ENCODE results near the gene CRISPLD2.

Gene CRISPLD2

GRCh38 chr16:84800158-84800978, 19.4 kb upstream of the CRISPLD2 start:
- no peak for DNase-seq (ENCODE audit: low read depth)

GRCh38 chr16:84803146-84803545, 16.6 kb upstream of the CRISPLD2 start:
- no peak for DNase-seq (ENCODE audit: low read depth)

GRCh38 chr16:84804326-84804725, 15.5 kb upstream of the CRISPLD2 start:
- DNase-seq (ENCODE audit: low read depth) = no peak

GRCh38 chr16:84806256-84806889, 13.4 kb upstream of the CRISPLD2 start:
- DNase-seq (ENCODE audit: low read depth) = no peak

- no peak for DNase-seq (ENCODE audit: low read depth)
Measured at GRCh38 chr16:84806890-84807258, 12.9 kb upstream of the CRISPLD2 start.

- no peak for DNase-seq (ENCODE audit: low read depth)
Measured at GRCh38 chr16:84807776-84808175, 12.0 kb upstream of the CRISPLD2 start.

- no peak for DNase-seq (ENCODE audit: low read depth)
Measured at GRCh38 chr16:84808826-84809225, 11.0 kb upstream of the CRISPLD2 start.

GRCh38 chr16:84810518-84811273, 9.1 kb upstream of the CRISPLD2 start:
- DNase-seq (ENCODE audit: low read depth) = no peak

GRCh38 chr16:84811529-84811928, 8.3 kb upstream of the CRISPLD2 start:
- no peak for DNase-seq (ENCODE audit: low read depth)

GRCh38 chr16:84813141-84813934, 6.4 kb upstream of the CRISPLD2 start:
- no peak for DNase-seq (ENCODE audit: low read depth)

- no peak for DNase-seq (ENCODE audit: low read depth)
Measured at GRCh38 chr16:84815462-84815861, 4.3 kb upstream of the CRISPLD2 start.

GRCh38 chr16:84816023-84816422, 3.8 kb upstream of the CRISPLD2 start:
- no peak for DNase-seq (ENCODE audit: low read depth)

GRCh38 chr16:84816485-84816884, 3.3 kb upstream of the CRISPLD2 start:
- no peak for DNase-seq (ENCODE audit: low read depth)

GRCh38 chr16:84817206-84817605, 2.6 kb upstream of the CRISPLD2 start:
- no peak for DNase-seq (ENCODE audit: low read depth)

GRCh38 chr16:84817613-84818012, 2.2 kb upstream of the CRISPLD2 start:
- DNase-seq (ENCODE audit: low read depth) = no peak

- DNase-seq (ENCODE audit: low read depth) = no peak
Measured at GRCh38 chr16:84818133-84818532, 1.7 kb upstream of the CRISPLD2 start.

GRCh38 chr16:84818989-84819643, 669 bp upstream of the CRISPLD2 start:
- DNase-seq (ENCODE audit: low read depth) = no peak

GRCh38 chr16:84820305-84820684, 510 bp downstream of the CRISPLD2 start:
- DNase-seq (ENCODE audit: low read depth) = no peak

- no peak for DNase-seq (ENCODE audit: low read depth)
Measured at GRCh38 chr16:84820771-84821170, 986 bp downstream of the CRISPLD2 start.

- no peak for DNase-seq (ENCODE audit: low read depth)
Measured at GRCh38 chr16:84821179-84821578, 1.4 kb downstream of the CRISPLD2 start.
